ENCODE measurements around the gene POLH. TPM values are rescaled to one million over a fixed set of nuclear protein-coding genes. Genes with fewer than 3 reads are reported as not detected.
"Not testable (repeated sequence)": the region's sequence is repeated elsewhere in the genome, so short reads cannot be mapped to it uniquely, and the experiment has no call there.

POLH gene
- total RNA-seq, 1 donor from 2014 or later, result 19.6 TPM

DNA sequence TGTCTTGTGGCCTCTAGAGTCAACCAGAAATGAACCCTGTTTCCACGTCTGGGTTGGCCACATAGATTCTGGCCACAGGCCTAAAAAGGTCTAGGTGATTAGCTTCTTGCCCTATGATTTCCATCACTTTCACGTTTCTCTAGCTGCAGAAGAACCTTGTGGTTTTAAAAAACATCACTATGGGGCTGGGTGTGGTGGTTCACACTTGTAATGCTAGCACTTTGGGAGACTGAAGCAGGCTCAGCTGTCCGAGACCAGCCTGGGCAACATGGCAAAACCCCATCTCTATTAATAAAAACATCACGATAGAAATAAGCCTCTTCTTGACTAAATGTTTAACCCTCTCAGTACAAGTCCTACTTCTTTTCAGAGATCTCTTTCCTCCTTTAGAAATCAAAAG lies 31.5 kb upstream of the POLH start:
- no peak for DNase-seq
- no peak overlapping the region for H3K27ac ChIP-seq
- no peaks in the 10 kb centered on the region for H3K9me3 ChIP-seq
- no peaks in the 10 kb centered on the region for H3K4me1 ChIP-seq
- peaks cover 99% of the 10 kb centered on the region for H3K36me3 ChIP-seq
- no peaks in the 10 kb centered on the region for H3K27me3 ChIP-seq (ENCODE audit: low read depth)
- intact Hi-C loops (cut with DNase I), result no loop called here
- ATAC-seq, result no peak
- TF ChIP-seq, protein P1, sequence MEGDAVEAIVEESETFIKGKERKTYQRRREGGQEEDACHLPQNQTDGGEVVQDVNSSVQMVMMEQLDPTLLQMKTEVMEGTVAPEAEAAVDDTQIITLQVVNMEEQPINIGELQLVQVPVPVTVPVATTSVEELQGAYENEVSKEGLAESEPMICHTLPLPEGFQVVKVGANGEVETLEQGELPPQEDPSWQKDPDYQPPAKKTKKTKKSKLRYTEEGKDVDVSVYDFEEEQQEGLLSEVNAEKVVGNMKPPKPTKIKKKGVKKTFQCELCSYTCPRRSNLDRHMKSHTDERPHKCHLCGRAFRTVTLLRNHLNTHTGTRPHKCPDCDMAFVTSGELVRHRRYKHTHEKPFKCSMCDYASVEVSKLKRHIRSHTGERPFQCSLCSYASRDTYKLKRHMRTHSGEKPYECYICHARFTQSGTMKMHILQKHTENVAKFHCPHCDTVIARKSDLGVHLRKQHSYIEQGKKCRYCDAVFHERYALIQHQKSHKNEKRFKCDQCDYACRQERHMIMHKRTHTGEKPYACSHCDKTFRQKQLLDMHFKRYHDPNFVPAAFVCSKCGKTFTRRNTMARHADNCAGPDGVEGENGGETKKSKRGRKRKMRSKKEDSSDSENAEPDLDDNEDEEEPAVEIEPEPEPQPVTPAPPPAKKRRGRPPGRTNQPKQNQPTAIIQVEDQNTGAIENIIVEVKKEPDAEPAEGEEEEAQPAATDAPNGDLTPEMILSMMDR (IDR thresholded peaks at IDR 0.05), result no peak
- H3K4me3 ChIP-seq, result no peak overlapping the region

DNA sequence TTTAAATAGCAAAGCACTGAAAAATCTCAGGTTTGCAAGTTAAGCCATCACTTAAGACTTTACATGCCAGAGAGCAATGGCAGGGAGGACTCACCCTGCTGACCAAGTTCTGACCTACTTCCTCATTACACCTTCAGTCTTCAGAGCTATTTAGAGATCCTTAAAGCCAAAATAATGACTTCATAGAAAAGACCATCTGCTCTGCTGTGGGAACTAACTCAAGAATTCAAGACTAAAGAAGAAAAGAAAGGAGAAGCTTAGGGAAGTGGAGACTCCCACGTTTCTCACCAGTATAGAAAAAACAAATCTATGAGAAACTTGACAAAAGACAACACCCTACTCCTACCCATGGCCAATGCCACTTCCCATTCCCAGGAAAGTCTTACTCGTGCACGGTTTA lies 28.8 kb upstream of the POLH start:
- ATAC-seq (no peak), DNase-seq (no peak)
- Histone ChIP-seq H3K27ac (no peak overlapping the region), H3K36me3 (peaks cover 100% of the 10 kb centered on the region), H3K4me1 (no peaks in the 10 kb centered on the region), H3K4me3 (no peak overlapping the region), H3K27me3 (ENCODE audit: low read depth) (no peaks in the 10 kb centered on the region), H3K9me3 (no peaks in the 10 kb centered on the region)
- TF ChIP-seq, protein P1 (IDR thresholded peaks at IDR 0.05), result no peak
- intact Hi-C loops (cut with DNase I), result no loop called here

- intact Hi-C loops (cut with DNase I); H3K4me1 ChIP-seq; H3K27me3 ChIP-seq (ENCODE audit: low read depth); DNase-seq; H3K4me3 ChIP-seq; ATAC-seq; H3K27ac ChIP-seq; H3K9me3 ChIP-seq: not testable (repeated sequence)
- H3K36me3 ChIP-seq, result peaks cover 99% of the 10 kb centered on the region
Measured at GRCh38 chr6:43557620-43558019, 18.4 kb upstream of the POLH start.

GRCh38 chr6:43559328-43559727 lies 16.7 kb upstream of the POLH start:
- intact Hi-C loops (cut with DNase I), result no loop called here
- DNase-seq (no peak), ATAC-seq (no peak)
- Histone ChIP-seq H3K27me3 (ENCODE audit: low read depth) (no peaks in the 10 kb centered on the region), H3K9me3 (no peaks in the 10 kb centered on the region), H3K27ac (no peak overlapping the region), H3K4me3 (no peak overlapping the region), H3K36me3 (peaks cover 99% of the 10 kb centered on the region), H3K4me1 (no peaks in the 10 kb centered on the region)
- TF ChIP-seq, protein P1 (IDR thresholded peaks at IDR 0.05), result no peak

GRCh38 chr6:43570876-43571441 lies 5.0 kb upstream of the POLH start:
- peaks cover 76% of the 10 kb centered on the region for H3K36me3 ChIP-seq
- H3K4me3 ChIP-seq, result no peak overlapping the region
- H3K9me3 ChIP-seq, result no peaks in the 10 kb centered on the region
- peaks cover 11% of the 10 kb centered on the region for H3K4me1 ChIP-seq
- DNase-seq (no peak), ATAC-seq (no peak)
- H3K27me3 ChIP-seq (ENCODE audit: low read depth), result no peaks in the 10 kb centered on the region
- TF ChIP-seq, protein P1 (IDR thresholded peaks at IDR 0.05), result no peak
- no peak overlapping the region for H3K27ac ChIP-seq
- intact Hi-C loops (cut with DNase I), result no loop called here

- Histone ChIP-seq H3K4me3 (no peak overlapping the region), H3K27ac (no peak overlapping the region), H3K9me3 (no peaks in the 10 kb centered on the region), H3K36me3 (peaks cover 65% of the 10 kb centered on the region), H3K4me1 (peaks cover 16% of the 10 kb centered on the region), H3K27me3 (ENCODE audit: low read depth) (no peaks in the 10 kb centered on the region)
- DNase-seq (no peak), ATAC-seq (no peak)
- intact Hi-C loops (cut with DNase I), result no loop called here
- TF ChIP-seq, protein P1 (IDR thresholded peaks at IDR 0.05), result no peak
Measured at GRCh38 chr6:43572015-43572414, 4.0 kb upstream of the POLH start.
